Astrocyte (in vitro differentiated cells and primary cell): ENCODE data around the gene COPB2. TPM values are rescaled to one million over a fixed set of nuclear protein-coding genes. Genes with fewer than 3 reads are reported as not detected.
A peak's percentile ranks its signal among the peaks of the same experiment; 100 is the strongest.

Experiments
- DNase-seq: peaks from one replicate; pipeline ENCODE4 v3.0.0-alpha.2; 2010; ENCODE audit warnings: low read depth
- FAIRE-seq: peaks from 2 replicates; lab custom pipeline; 2011; peaks lifted over from hg19 to GRCh38; lab: Jason Lieb, UNC
- H2AFZ ChIP-seq: 2 replicates; pipeline ENCODE4 v1.6.0; 2012; ENCODE audit warnings: low read depth, low read length, inconsistent platforms
- H3K27ac ChIP-seq: 2 replicates; pipeline ENCODE4 v1.5.1; 2011; ENCODE audit warnings: low read depth, low read length, inconsistent platforms
- H3K27me3 ChIP-seq: 2 replicates; pipeline ENCODE4 v1.6.0; 2011; ENCODE audit warnings: low read length, inconsistent platforms; ENCODE audit not compliant: insufficient read depth
- H3K36me3 ChIP-seq: 2 replicates; pipeline ENCODE4 v1.5.1; 2011; ENCODE audit warnings: low read length, inconsistent platforms; ENCODE audit not compliant: insufficient read depth
- H3K4me1 ChIP-seq: 2 replicates; pipeline ENCODE4 v1.5.1; 2011; ENCODE audit warnings: low read length, inconsistent platforms; ENCODE audit not compliant: insufficient read depth
- H3K4me2 ChIP-seq: 2 replicates; pipeline ENCODE4 v1.6.0; 2012; ENCODE audit warnings: low read length, inconsistent platforms
- H3K4me3 ChIP-seq: 2 replicates; pipeline ENCODE4 v1.5.1; 2011; ENCODE audit warnings: low read depth, mild to moderate bottlenecking, low read length, inconsistent platforms; ENCODE audit not compliant: insufficient read depth
- H3K79me2 ChIP-seq: 2 replicates; pipeline ENCODE4 v1.6.0; 2012; ENCODE audit warnings: mild to moderate bottlenecking, low read length, inconsistent platforms; ENCODE audit not compliant: insufficient read depth
- H3K9ac ChIP-seq: 2 replicates; pipeline ENCODE4 v1.6.0; 2012; ENCODE audit warnings: mild to moderate bottlenecking, low read length, inconsistent platforms
- H3K9me3 ChIP-seq: 2 replicates; pipeline ENCODE4 v1.5.1; 2012; ENCODE audit warnings: low read depth, mild to moderate bottlenecking, low read length, inconsistent platforms; ENCODE audit not compliant: insufficient read depth
- H4K20me1 ChIP-seq: 2 replicates; pipeline ENCODE4 v1.6.0; 2012; ENCODE audit warnings: low read length, inconsistent platforms; ENCODE audit not compliant: insufficient read depth
- H3K27ac Mint-ChIP-seq: one replicate; pipeline ENCODE4 v1.8.0; 2021; ENCODE audit warnings: mild to moderate bottlenecking, mixed read lengths; ENCODE audit not compliant: unreplicated experiment
- H3K27me3 Mint-ChIP-seq: one replicate; pipeline ENCODE4 v1.8.0; 2021; ENCODE audit warnings: low read depth, mixed read lengths; ENCODE audit not compliant: unreplicated experiment
- H3K36me3 Mint-ChIP-seq: one replicate; pipeline ENCODE4 v1.8.0; 2021; ENCODE audit warnings: low read depth, mixed read lengths; ENCODE audit not compliant: unreplicated experiment
- H3K4me1 Mint-ChIP-seq: one replicate; pipeline ENCODE4 v1.8.0; 2021; ENCODE audit warnings: low read depth, mixed read lengths; ENCODE audit not compliant: unreplicated experiment
- H3K4me3 Mint-ChIP-seq: one replicate; pipeline ENCODE4 v1.8.0; 2021; ENCODE audit warnings: mild to moderate bottlenecking, moderate library complexity, mixed read lengths; ENCODE audit not compliant: unreplicated experiment
- H3K9me3 Mint-ChIP-seq: one replicate; pipeline ENCODE4 v1.8.0; 2021; ENCODE audit warnings: mild to moderate bottlenecking, mixed read lengths; ENCODE audit not compliant: unreplicated experiment
- CTCF ChIP-seq: IDR thresholded peaks from 2 replicates; pipeline ENCODE4 v1.5.1; 2011; ENCODE audit warnings: low read depth, mild to moderate bottlenecking, inconsistent platforms, low read length, moderate library complexity; ENCODE audit not compliant: insufficient read depth
- EZH2 ChIP-seq: IDR thresholded peaks from 2 replicates; pipeline ENCODE4 v1.6.1; 2012; ENCODE audit warnings: mild to moderate bottlenecking, low read length, inconsistent platforms; ENCODE audit not compliant: insufficient read depth
- total RNA-seq: library from RNA; stranded (reverse); gene quantifications from 2 replicates; pipeline ENCODE4 v1.2.1, GENCODE V29; 2021

Gene COPB2
- total RNA-seq, 1 donor from 2014 or later = 269 TPM

- H3K4me1 Mint-ChIP-seq = peaks cover 6% of the 10 kb centered on the region
- H3K36me3 Mint-ChIP-seq = no peaks in the 10 kb centered on the region
- TF ChIP-seq EZH2 (no peak), CTCF (no peak)
- no peaks in the 10 kb centered on the region for H3K4me1 ChIP-seq
- no peak overlapping the region for H3K4me3 ChIP-seq
- no peak overlapping the region for H3K27ac Mint-ChIP-seq
- peaks cover 5% of the 10 kb centered on the region for H3K9me3 Mint-ChIP-seq
- H3K36me3 ChIP-seq = no peaks in the 10 kb centered on the region
- H3K4me3 Mint-ChIP-seq = peak overlapping the region; percentile 34
- no peaks in the 10 kb centered on the region for H3K79me2 ChIP-seq
- peaks cover 14% of the 10 kb centered on the region for H3K27me3 ChIP-seq
- no peak overlapping the region for H3K27ac ChIP-seq
- DNase-seq = no peak
- peaks cover 57% of the 10 kb centered on the region for H3K27me3 Mint-ChIP-seq
- H4K20me1 ChIP-seq = no peaks in the 10 kb centered on the region
- no peaks in the 10 kb centered on the region for H3K9me3 ChIP-seq
- no peak overlapping the region for H3K4me2 ChIP-seq
- FAIRE-seq = no peak
- no peak overlapping the region for H2AFZ ChIP-seq
- H3K9ac ChIP-seq = no peak overlapping the region
These were observed 63.3 kb downstream of the COPB2 start for GRCh38 chr3:139326131-139326530.

DNA sequence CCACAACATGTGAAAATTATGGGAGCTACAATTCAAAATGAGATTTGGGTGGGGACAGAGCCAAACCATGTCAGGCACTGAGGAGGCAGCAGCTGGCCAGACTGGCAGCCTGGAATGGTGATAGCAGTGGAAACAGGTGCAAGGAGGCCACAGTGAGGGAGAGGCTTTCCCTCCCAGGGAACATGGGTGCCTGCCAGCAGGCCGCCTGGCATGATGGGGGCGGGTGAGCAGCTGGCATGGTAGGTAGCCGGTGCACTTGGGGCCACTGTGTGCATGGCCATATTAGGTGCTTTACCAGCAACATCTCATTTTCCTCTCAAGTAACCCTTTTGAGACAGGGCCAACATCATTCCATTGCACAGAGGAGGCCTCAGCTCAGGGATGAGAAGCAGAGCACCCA is 63.9 kb downstream of the COPB2 start:
- no peak overlapping the region for H3K9ac ChIP-seq
- H3K36me3 ChIP-seq = no peaks in the 10 kb centered on the region
- Mint-ChIP-seq H3K4me3 (no peak overlapping the region), H3K9me3 (peaks cover 5% of the 10 kb centered on the region), H3K4me1 (peaks cover 6% of the 10 kb centered on the region), H3K27ac (no peak overlapping the region), H3K27me3 (peaks cover 59% of the 10 kb centered on the region), H3K36me3 (no peaks in the 10 kb centered on the region)
- no peaks in the 10 kb centered on the region for H4K20me1 ChIP-seq
- peaks cover 11% of the 10 kb centered on the region for H3K27me3 ChIP-seq
- no peaks in the 10 kb centered on the region for H3K4me1 ChIP-seq
- DNase-seq (no peak), FAIRE-seq (no peak)
- H3K79me2 ChIP-seq = no peaks in the 10 kb centered on the region
- H3K4me3 ChIP-seq = no peak overlapping the region
- H3K27ac ChIP-seq = no peak overlapping the region
- no peak overlapping the region for H2AFZ ChIP-seq
- H3K4me2 ChIP-seq = no peak overlapping the region
- no peaks in the 10 kb centered on the region for H3K9me3 ChIP-seq
- no peak for TF ChIP-seq EZH2
- no peak for TF ChIP-seq CTCF

DNA sequence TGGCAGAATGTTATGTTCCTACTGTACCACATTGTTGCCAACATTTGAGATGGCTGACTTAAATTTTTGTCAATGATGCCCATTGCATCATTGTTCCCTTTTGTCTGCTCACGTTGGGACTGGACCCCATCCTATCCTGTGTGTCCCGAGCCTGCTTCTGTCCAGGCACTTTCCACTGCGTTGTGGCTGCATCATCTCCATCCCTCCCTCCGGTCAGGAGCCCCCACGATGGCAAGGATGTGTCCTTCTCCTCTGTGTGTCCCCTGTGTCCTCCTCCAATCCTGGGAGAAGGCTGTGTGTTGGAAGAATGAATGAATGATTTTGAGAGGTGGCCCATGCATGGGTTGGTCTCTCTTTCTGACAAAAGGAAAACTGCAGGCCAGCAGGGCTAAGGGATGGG is 65.0 kb downstream of the COPB2 start:
- Histone ChIP-seq H3K27me3 (peaks cover 4% of the 10 kb centered on the region), H2AFZ (no peak overlapping the region), H3K4me2 (no peak overlapping the region), H3K79me2 (no peaks in the 10 kb centered on the region), H4K20me1 (no peaks in the 10 kb centered on the region), H3K27ac (no peak overlapping the region), H3K9me3 (no peaks in the 10 kb centered on the region), H3K4me3 (no peak overlapping the region), H3K4me1 (no peaks in the 10 kb centered on the region), H3K36me3 (no peaks in the 10 kb centered on the region), H3K9ac (no peak overlapping the region)
- peaks cover 52% of the 10 kb centered on the region for H3K27me3 Mint-ChIP-seq
- H3K36me3 Mint-ChIP-seq = no peaks in the 10 kb centered on the region
- DNase-seq = no peak
- no peak overlapping the region for H3K27ac Mint-ChIP-seq
- peaks cover 5% of the 10 kb centered on the region for H3K9me3 Mint-ChIP-seq
- TF ChIP-seq CTCF (no peak), EZH2 (no peak)
- FAIRE-seq = no peak
- H3K4me3 Mint-ChIP-seq = no peak overlapping the region
- peaks cover 6% of the 10 kb centered on the region for H3K4me1 Mint-ChIP-seq
